H9 (cell line): ENCODE data around the gene FOXM1. TPM values are rescaled to one million over a fixed set of nuclear protein-coding genes. Genes with fewer than 3 reads are reported as not detected.

Experiments
- DNase-seq: peaks from one replicate; pipeline ENCODE4 v3.0.0-alpha.2; 2017
- H2AFZ ChIP-seq: one replicate; pipeline ENCODE4 v1.6.1; 2013; ENCODE audit warnings: mild to moderate bottlenecking, low read length, control low read depth, moderate library complexity
- H2AK5ac ChIP-seq: 2 replicates; pipeline ENCODE4 v1.6.1; 2013; ENCODE audit warnings: low read length, control low read depth, mixed read lengths; ENCODE audit not compliant: insufficient read length
- H2BK120ac ChIP-seq: one replicate; pipeline ENCODE4 v1.6.1; 2013; ENCODE audit warnings: low read depth, mild to moderate bottlenecking, low read length, control low read depth, inconsistent platforms; ENCODE audit not compliant: poor library complexity, severe bottlenecking
- H2BK12ac ChIP-seq: 2 replicates; pipeline ENCODE4 v1.6.1; 2013; ENCODE audit warnings: low read length, control low read depth, mixed read lengths, low read depth; ENCODE audit not compliant: insufficient read length
- H2BK15ac ChIP-seq: 2 replicates; pipeline ENCODE4 v1.6.1; 2013; ENCODE audit warnings: low read depth, low read length, control low read depth
- H2BK20ac ChIP-seq: one replicate; pipeline ENCODE4 v1.6.1; 2013; ENCODE audit warnings: low read depth, mild to moderate bottlenecking, low read length, control low read depth, inconsistent platforms; ENCODE audit not compliant: poor library complexity, severe bottlenecking
- H2BK5ac ChIP-seq: 2 replicates; pipeline ENCODE4 v1.6.1; 2013; ENCODE audit warnings: low read length, control low read depth, mixed read lengths; ENCODE audit not compliant: insufficient read length
- H3K14ac ChIP-seq: 2 replicates; pipeline ENCODE4 v1.6.1; 2013; ENCODE audit warnings: low read length, control low read depth; ENCODE audit not compliant: insufficient read depth
- H3K18ac ChIP-seq: 2 replicates; pipeline ENCODE4 v1.6.1; 2013; ENCODE audit warnings: low read depth, mild to moderate bottlenecking, mixed read lengths, low read length, control low read depth; ENCODE audit not compliant: insufficient read length
- H3K23ac ChIP-seq: 2 replicates; pipeline ENCODE4 v1.6.1; 2013; ENCODE audit warnings: low read length, control low read depth, mixed read lengths, low read depth; ENCODE audit not compliant: insufficient read length
- H3K23me2 ChIP-seq: 2 replicates; pipeline ENCODE4 v1.6.1; 2013; ENCODE audit warnings: low read depth, mild to moderate bottlenecking, mixed read lengths, low read length, control low read depth; ENCODE audit not compliant: insufficient read length, poor library complexity, severe bottlenecking
- H3K27ac ChIP-seq: 2 replicates; pipeline ENCODE4 v1.5.1; 2013; ENCODE audit warnings: low read length, control low read depth, mixed read lengths, low read depth; ENCODE audit not compliant: insufficient read length
- H3K27me3 ChIP-seq: 2 replicates; pipeline ENCODE4 v1.6.1; 2013; ENCODE audit warnings: low read length, control low read depth, inconsistent platforms; ENCODE audit not compliant: insufficient read depth
- H3K4ac ChIP-seq: 2 replicates; pipeline ENCODE4 v1.6.1; 2013; ENCODE audit warnings: low read depth, mild to moderate bottlenecking, control low read depth, inconsistent platforms, low read length, moderate library complexity
- H3K4me1 ChIP-seq: 2 replicates; pipeline ENCODE4 v1.6.1; 2013; ENCODE audit warnings: low read length, control low read depth, inconsistent platforms; ENCODE audit not compliant: insufficient read depth
- H3K4me2 ChIP-seq: 2 replicates; pipeline ENCODE4 v1.6.1; 2013; ENCODE audit warnings: low read length, control low read depth, mixed read lengths; ENCODE audit not compliant: insufficient read length, insufficient read depth
- H3K56ac ChIP-seq: 2 replicates; pipeline ENCODE4 v1.6.1; 2013; ENCODE audit warnings: low read depth, mild to moderate bottlenecking, mixed read lengths, low read length, control low read depth; ENCODE audit not compliant: insufficient read length
- H3K79me1 ChIP-seq: 2 replicates; pipeline ENCODE4 v1.6.1; 2013; ENCODE audit warnings: low read depth, mild to moderate bottlenecking, moderate library complexity, low read length, control low read depth, inconsistent platforms; ENCODE audit not compliant: insufficient read depth, poor library complexity, severe bottlenecking
- H3K79me2 ChIP-seq: 2 replicates; pipeline ENCODE4 v1.6.1; 2013; ENCODE audit warnings: low read length, control low read depth, inconsistent platforms; ENCODE audit not compliant: insufficient read depth
- H3K9ac ChIP-seq: 2 replicates; pipeline ENCODE4 v1.6.1; 2013; ENCODE audit warnings: low read length, control low read depth, mixed read lengths; ENCODE audit not compliant: insufficient read length; ENCODE audit errors: extremely low read depth
- H3K9me3 ChIP-seq: one replicate; pipeline ENCODE4 v1.6.1; 2013; ENCODE audit warnings: low read depth, low read length, inconsistent platforms; ENCODE audit not compliant: control insufficient read depth
- H3T11ph ChIP-seq: one replicate; pipeline ENCODE4 v1.6.1; 2013; ENCODE audit warnings: mild to moderate bottlenecking, low read length, control low read depth, inconsistent platforms
- H4K20me1 ChIP-seq: one replicate; pipeline ENCODE4 v1.6.1; 2013; ENCODE audit not compliant: control insufficient read depth, insufficient read length, insufficient read depth
- H4K5ac ChIP-seq: 2 replicates; pipeline ENCODE4 v1.6.1; 2013; ENCODE audit warnings: low read depth, mild to moderate bottlenecking, mixed read lengths, low read length, control low read depth; ENCODE audit not compliant: insufficient read length
- H4K8ac ChIP-seq: replicated peaks from 2 replicates; pipeline ENCODE4 v1.6.1; 2013; ENCODE audit warnings: low read length, control low read depth, mixed read lengths, low read depth; ENCODE audit not compliant: insufficient read length
- H4K91ac ChIP-seq: 2 replicates; pipeline ENCODE4 v1.6.1; 2013; ENCODE audit warnings: low read depth, mild to moderate bottlenecking, moderate library complexity, mixed read lengths, low read length, control low read depth; ENCODE audit not compliant: insufficient read length
- H3K27ac Mint-ChIP-seq, 3 experiments: 2 replicates in 2 of 3; 3 replicates in 1 of 3; pipeline ENCODE4 v1.8.0; 2020 to 2021; ENCODE audit warnings: mixed read lengths in 3 of 3, mild to moderate bottlenecking in 1 of 3, moderate library complexity in 1 of 3
- H3K27me3 Mint-ChIP-seq: 2 replicates; pipeline ENCODE4 v1.8.0; 2021; ENCODE audit warnings: low read depth, mild to moderate bottlenecking, moderate library complexity, mixed read lengths
- H3K36me3 Mint-ChIP-seq, 3 experiments: 2 replicates in 2 of 3; 3 replicates in 1 of 3; pipeline ENCODE4 v1.8.0; 2020 to 2021; ENCODE audit warnings: low read depth in 3 of 3, mixed read lengths in 3 of 3; ENCODE audit not compliant: insufficient read depth in 1 of 3
- H3K4me1 Mint-ChIP-seq, 2 experiments: 2 replicates each; pipeline ENCODE4 v1.8.0; 2020; ENCODE audit warnings: mixed read lengths in 2 of 2
- H3K4me3 Mint-ChIP-seq, 2 experiments: 2 replicates in 1 of 2; 3 replicates in 1 of 2; pipeline ENCODE4 v1.8.0; 2020 to 2021; ENCODE audit warnings: mild to moderate bottlenecking in 2 of 2, mixed read lengths in 2 of 2, moderate library complexity in 1 of 2
- H3K9me3 Mint-ChIP-seq, 2 experiments: 2 replicates in 1 of 2; 3 replicates in 1 of 2; pipeline ENCODE4 v1.8.0; 2020; ENCODE audit warnings: mild to moderate bottlenecking in 2 of 2, mixed read lengths in 2 of 2, moderate library complexity in 1 of 2
- WGBS: extraction: QIAGEN DNeasy Blood & Tissue Kit; methylation state at CpG from one replicate; pipeline ENCODE4 v1.1.7; 2013; ENCODE audit warnings: missing lambda C conversion rate, low lambda C conversion rate, mixed read lengths; ENCODE audit not compliant: insufficient read length; ENCODE audit errors: extremely low coverage; 5-methylcytosine and 5-hydroxymethylcytosine counted together
- total RNA-seq: library from RNA; stranded (reverse); gene quantifications from 2 replicates; pipeline ENCODE4 v1.2.1, GENCODE V29; 2021
- TF ChIP-seq, protein P1 (sequence below): fragments of 200-600 bp; sonication (generic); conservative IDR thresholded peaks from 3 replicates; pipeline ENCODE4 v1.8.0; 2021; ENCODE audit warnings: antibody characterized with exemption, mild to moderate bottlenecking

Gene FOXM1
- total RNA-seq, 1 experiment from 2014 or later: 109 TPM

DNA sequence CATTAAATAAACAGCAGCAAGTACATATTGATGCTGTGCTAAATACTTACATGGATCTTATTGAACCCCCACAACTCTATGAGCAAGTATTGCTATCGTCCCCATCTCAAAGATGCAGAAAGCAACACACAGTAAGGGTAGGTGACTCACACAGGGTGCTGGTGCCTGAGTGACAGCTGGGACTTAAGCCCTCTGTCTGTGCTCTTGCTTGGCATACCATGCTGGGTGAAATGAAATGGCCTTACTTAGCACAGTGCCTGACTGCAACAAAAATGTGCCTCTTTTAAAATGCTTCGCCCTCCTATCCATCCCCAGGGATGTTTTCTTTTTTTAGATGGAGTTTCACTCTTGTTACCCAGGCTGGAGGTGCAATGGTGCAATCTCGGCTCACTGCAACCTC, 20.9 kb downstream of the FOXM1 start:
- H3K27me3 Mint-ChIP-seq: peaks cover 4% of the 10 kb centered on the region
- no peak for DNase-seq

More for the DNA sequence above, 20.9 kb downstream of the FOXM1 start:
- Histone ChIP-seq H3K56ac (no peak overlapping the region), H4K91ac (no peak overlapping the region), H3K14ac (no peak overlapping the region), H4K20me1 (no peaks in the 10 kb centered on the region), H2BK15ac (no peak overlapping the region), H3K18ac (no peak overlapping the region), H2BK120ac (no peak overlapping the region), H3K27ac (no peak overlapping the region), H3K4ac (no peak overlapping the region), H3K79me1 (no peaks in the 10 kb centered on the region), H2AFZ (no peak overlapping the region), H2BK12ac (no peak overlapping the region), H3K9ac (no peak overlapping the region), H4K5ac (no peak overlapping the region), H2BK20ac (no peak overlapping the region), H3K79me2 (no peaks in the 10 kb centered on the region), H3K4me1 (no peaks in the 10 kb centered on the region), H3K23me2 (no peaks in the 10 kb centered on the region), H2BK5ac (no peak overlapping the region), H2AK5ac (no peak overlapping the region), H4K8ac (no peak overlapping the region), H3K4me2 (no peak overlapping the region), H3K9me3 (no peaks in the 10 kb centered on the region), H3T11ph (no peak overlapping the region), H3K27me3 (no peaks in the 10 kb centered on the region), H3K23ac (no peak overlapping the region)
- Mint-ChIP-seq H3K27ac (peak overlapping the region in 1 of 3 experiments; percentile 49; a peak in 1 of 7 replicates), H3K36me3 (peaks cover 22 to 25% (median 25%) of the 10 kb centered on the region in 3 experiments), H3K4me3 (no peak overlapping the region; a peak in 1 of 5 replicates), H3K9me3 (no peaks in the 10 kb centered on the region), H3K4me1 (peaks cover 14 to 42% of the 10 kb centered on the region in 2 experiments)
- TF ChIP-seq, protein P1, sequence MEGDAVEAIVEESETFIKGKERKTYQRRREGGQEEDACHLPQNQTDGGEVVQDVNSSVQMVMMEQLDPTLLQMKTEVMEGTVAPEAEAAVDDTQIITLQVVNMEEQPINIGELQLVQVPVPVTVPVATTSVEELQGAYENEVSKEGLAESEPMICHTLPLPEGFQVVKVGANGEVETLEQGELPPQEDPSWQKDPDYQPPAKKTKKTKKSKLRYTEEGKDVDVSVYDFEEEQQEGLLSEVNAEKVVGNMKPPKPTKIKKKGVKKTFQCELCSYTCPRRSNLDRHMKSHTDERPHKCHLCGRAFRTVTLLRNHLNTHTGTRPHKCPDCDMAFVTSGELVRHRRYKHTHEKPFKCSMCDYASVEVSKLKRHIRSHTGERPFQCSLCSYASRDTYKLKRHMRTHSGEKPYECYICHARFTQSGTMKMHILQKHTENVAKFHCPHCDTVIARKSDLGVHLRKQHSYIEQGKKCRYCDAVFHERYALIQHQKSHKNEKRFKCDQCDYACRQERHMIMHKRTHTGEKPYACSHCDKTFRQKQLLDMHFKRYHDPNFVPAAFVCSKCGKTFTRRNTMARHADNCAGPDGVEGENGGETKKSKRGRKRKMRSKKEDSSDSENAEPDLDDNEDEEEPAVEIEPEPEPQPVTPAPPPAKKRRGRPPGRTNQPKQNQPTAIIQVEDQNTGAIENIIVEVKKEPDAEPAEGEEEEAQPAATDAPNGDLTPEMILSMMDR: no peak
- no CpG with 5 or more reads among the region's 3 CpGs for WGBS
